Endodermal cell (in vitro differentiated cells): ENCODE data around the gene PPP1R14B. TPM values are rescaled to one million over a fixed set of nuclear protein-coding genes. Genes with fewer than 3 reads are reported as not detected.

ENCODE experiments used
- DNase-seq: peaks from one replicate; pipeline ENCODE4 v3.0.0-alpha.2; 2017
- H3K27ac ChIP-seq: 2 replicates; pipeline ENCODE4 v1.5.1; 2013; ENCODE audit warnings: mild to moderate bottlenecking, low read depth, low read length, moderate library complexity
- H3K27me3 ChIP-seq: 2 replicates; pipeline ENCODE4 v1.6.1; 2013; ENCODE audit warnings: mild to moderate bottlenecking, low read length, moderate library complexity; ENCODE audit not compliant: insufficient read depth, control insufficient read depth, poor library complexity, severe bottlenecking
- H3K36me3 ChIP-seq: 2 replicates; pipeline ENCODE4 v1.7.0; 2013; ENCODE audit warnings: mild to moderate bottlenecking, low read length, moderate library complexity; ENCODE audit not compliant: control insufficient read depth, insufficient read depth
- H3K4me1 ChIP-seq: one replicate; pipeline ENCODE4 v1.7.0; 2013; ENCODE audit warnings: low read length; ENCODE audit not compliant: control insufficient read depth, insufficient read depth
- H3K4me3 ChIP-seq: 2 replicates; pipeline ENCODE4 v1.5.1; 2013; ENCODE audit warnings: mild to moderate bottlenecking, low read length, moderate library complexity
- H3K9ac ChIP-seq: 2 replicates; pipeline ENCODE4 v1.6.1; 2013; ENCODE audit warnings: mild to moderate bottlenecking, low read length, moderate library complexity; ENCODE audit not compliant: poor library complexity, severe bottlenecking; ENCODE audit errors: extremely low read depth
- H3K9me3 ChIP-seq: 2 replicates; pipeline ENCODE4 v1.6.1; 2013; ENCODE audit warnings: mild to moderate bottlenecking, low read length, moderate library complexity; ENCODE audit not compliant: control insufficient read depth
- H3K27ac Mint-ChIP-seq: 2 replicates; pipeline ENCODE4 v1.8.0; 2020; ENCODE audit warnings: mixed read lengths
- H3K27me3 Mint-ChIP-seq: 2 replicates; pipeline ENCODE4 v1.8.0; 2021; ENCODE audit warnings: mild to moderate bottlenecking, mixed read lengths; ENCODE audit not compliant: insufficient read depth
- H3K36me3 Mint-ChIP-seq: 2 replicates; pipeline ENCODE4 v1.8.0; 2020; ENCODE audit warnings: low read depth, mixed read lengths
- H3K4me1 Mint-ChIP-seq: 2 replicates; pipeline ENCODE4 v1.8.0; 2020; ENCODE audit warnings: mixed read lengths
- H3K4me3 Mint-ChIP-seq: 2 replicates; pipeline ENCODE4 v1.8.0; 2020; ENCODE audit warnings: mild to moderate bottlenecking, moderate library complexity, mixed read lengths
- H3K9me3 Mint-ChIP-seq: 2 replicates; pipeline ENCODE4 v1.8.0; 2020; ENCODE audit warnings: mild to moderate bottlenecking, mixed read lengths
- CTCF ChIP-seq: fragments of 200-600 bp; sonication (generic); conservative IDR thresholded peaks from 2 replicates; pipeline ENCODE4 v1.5.0; 2021; ENCODE audit warnings: antibody characterized with exemption, mild to moderate bottlenecking
- WGBS, 2 experiments: methylation state at CpG; one replicate each; pipeline versions ENCODE4 v1.1.5 to v1.1.7; 2013; ENCODE audit warnings: missing lambda C conversion rate in 2 of 2, mixed read lengths in 1 of 2; ENCODE audit not compliant: insufficient coverage in 1 of 2, insufficient read length in 1 of 2; 5-methylcytosine and 5-hydroxymethylcytosine counted together
- total RNA-seq, 2 donors: library from RNA; stranded (reverse); fragmentation: NEBNext Ultra II Directional in 1 of 2; extraction: Animal tissue kit (Norgen Biotek cat#: 25700) in 1 of 2; gene quantifications; 2 replicates in 1 of 2; 3 replicates in 1 of 2; pipeline ENCODE4 v1.2.1, GENCODE V29; 2021

PPP1R14B gene
- total RNA-seq, 2 donors from 2014 or later, result 228 to 265 TPM

- Mint-ChIP-seq H3K36me3 (peaks cover 19% of the 10 kb centered on the region), H3K27me3 (no peaks in the 10 kb centered on the region), H3K27ac (no peak overlapping the region), H3K4me1 (peaks cover 3% of the 10 kb centered on the region), H3K4me3 (no peak overlapping the region), H3K9me3 (no peaks in the 10 kb centered on the region)
- Histone ChIP-seq H3K9me3 (no peaks in the 10 kb centered on the region), H3K4me3 (no peak overlapping the region), H3K4me1 (no peaks in the 10 kb centered on the region), H3K27ac (no peak overlapping the region), H3K27me3 (no peaks in the 10 kb centered on the region), H3K9ac (no peak overlapping the region), H3K36me3 (peaks cover 9% of the 10 kb centered on the region)
- no peak for TF ChIP-seq CTCF
- DNase-seq, result no peak
- WGBS, 2 experiments, result 90 to 96% methylated on average over 13 to 15 of the region's 15 CpGs
Observed at GRCh38 chr11:64275031-64275800, 28.5 kb upstream of the PPP1R14B start.

GRCh38 chr11:64269540-64270220 is 22.9 kb upstream of the PPP1R14B start:
- WGBS, 2 experiments, result 0% methylated on average over 25 to 58 of the region's 58 CpGs
- no peaks in the 10 kb centered on the region for H3K27me3 Mint-ChIP-seq
- no peaks in the 10 kb centered on the region for H3K4me1 ChIP-seq

More at GRCh38 chr11:64269540-64270220, 22.9 kb upstream of the PPP1R14B start:
- peak overlapping the region; percentile 95 for H3K4me3 ChIP-seq
- peak overlapping the region; percentile 99 for H3K27ac Mint-ChIP-seq
- H3K9ac ChIP-seq, result peak overlapping the region; percentile 91
- H3K27ac ChIP-seq, result peak overlapping the region; percentile 94
- H3K27me3 ChIP-seq, result no peaks in the 10 kb centered on the region
- H3K36me3 Mint-ChIP-seq, result peaks cover 17% of the 10 kb centered on the region
- no peaks in the 10 kb centered on the region for H3K9me3 ChIP-seq
- TF ChIP-seq CTCF, result peak; percentile 40
- peak overlapping the region; percentile 95 for H3K4me3 Mint-ChIP-seq
- peak; percentile 99 for DNase-seq
- H3K36me3 ChIP-seq, result peaks cover 4% of the 10 kb centered on the region
- no peaks in the 10 kb centered on the region for H3K9me3 Mint-ChIP-seq
- peaks cover 14% of the 10 kb centered on the region for H3K4me1 Mint-ChIP-seq
